HUES6 (cell line): Measurements from ENCODE around the gene ZBTB16.

Source experiments
- H3K27ac ChIP-seq: 2 replicates; pipeline ENCODE4 v1.7.0; 2013; ENCODE audit warnings: low read depth, mild to moderate bottlenecking, low read length, inconsistent platforms
- H3K27me3 ChIP-seq: 2 replicates; pipeline ENCODE4 v1.6.1; 2013; ENCODE audit warnings: low read length; ENCODE audit not compliant: control insufficient read depth, insufficient read depth
- H3K36me3 ChIP-seq: 2 replicates; pipeline ENCODE4 v1.6.1; 2013; ENCODE audit warnings: low read length; ENCODE audit not compliant: control insufficient read depth, insufficient read depth
- H3K4me1 ChIP-seq: 2 replicates; pipeline ENCODE4 v1.6.1; 2013; ENCODE audit warnings: low read length; ENCODE audit not compliant: control insufficient read depth, insufficient read depth
- H3K4me3 ChIP-seq: 2 replicates; pipeline ENCODE4 v1.5.1; 2013; ENCODE audit warnings: low read depth, low read length
- H3K9ac ChIP-seq: one replicate; pipeline ENCODE4 v1.6.1; 2013; ENCODE audit warnings: mild to moderate bottlenecking, low read length
- H3K9me3 ChIP-seq: 2 replicates; pipeline ENCODE4 v1.6.1; 2013; ENCODE audit warnings: low read depth, low read length; ENCODE audit not compliant: control insufficient read depth, insufficient read depth

The ZBTB16 gene

GRCh38 chr11:114196997-114197703, 137.6 kb downstream of the ZBTB16 start:
- Histone ChIP-seq H3K36me3 (no peaks in the 10 kb centered on the region), H3K4me3 (no peak overlapping the region), H3K9me3 (peaks cover under 1% of the 10 kb centered on the region), H3K9ac (no peak overlapping the region), H3K27ac (no peak overlapping the region), H3K4me1 (peaks cover 8% of the 10 kb centered on the region), H3K27me3 (no peaks in the 10 kb centered on the region)

GRCh38 chr11:114197799-114198500, 138.4 kb downstream of the ZBTB16 start:
- peaks cover 6% of the 10 kb centered on the region for H3K4me1 ChIP-seq
- no peak overlapping the region for H3K27ac ChIP-seq
- no peak overlapping the region for H3K9ac ChIP-seq
- no peaks in the 10 kb centered on the region for H3K36me3 ChIP-seq
- H3K4me3 ChIP-seq, result no peak overlapping the region
- no peaks in the 10 kb centered on the region for H3K27me3 ChIP-seq
- H3K9me3 ChIP-seq, result no peaks in the 10 kb centered on the region

GRCh38 chr11:114199051-114199450, 139.5 kb downstream of the ZBTB16 start:
- Histone ChIP-seq H3K9me3 (no peaks in the 10 kb centered on the region), H3K9ac (no peak overlapping the region), H3K36me3 (no peaks in the 10 kb centered on the region), H3K4me3 (no peak overlapping the region), H3K27ac (no peak overlapping the region), H3K4me1 (peaks cover 6% of the 10 kb centered on the region), H3K27me3 (no peaks in the 10 kb centered on the region)

GRCh38 chr11:114200351-114201133, 141.0 kb downstream of the ZBTB16 start:
- no peak overlapping the region for H3K27ac ChIP-seq

GRCh38 chr11:114201219-114201618, 141.7 kb downstream of the ZBTB16 start:
- Histone ChIP-seq H3K4me1 (no peaks in the 10 kb centered on the region), H3K27me3 (no peaks in the 10 kb centered on the region), H3K27ac (no peak overlapping the region), H3K4me3 (no peak overlapping the region), H3K9ac (no peak overlapping the region), H3K9me3 (no peaks in the 10 kb centered on the region), H3K36me3 (no peaks in the 10 kb centered on the region)

More at GRCh38 chr11:114200351-114201133, 141.0 kb downstream of the ZBTB16 start:
- Histone ChIP-seq H3K9ac (no peak overlapping the region), H3K4me1 (peaks cover under 1% of the 10 kb centered on the region; the same call in 1 of the 2 replicates), H3K27me3 (no peaks in the 10 kb centered on the region), H3K4me3 (no peak overlapping the region), H3K9me3 (no peaks in the 10 kb centered on the region), H3K36me3 (no peaks in the 10 kb centered on the region)

GRCh38 chr11:114202011-114202609, 142.6 kb downstream of the ZBTB16 start:
- Histone ChIP-seq H3K9ac (no peak overlapping the region), H3K4me1 (no peaks in the 10 kb centered on the region), H3K4me3 (no peak overlapping the region), H3K27me3 (no peaks in the 10 kb centered on the region), H3K36me3 (no peaks in the 10 kb centered on the region), H3K9me3 (no peaks in the 10 kb centered on the region), H3K27ac (no peak overlapping the region)

- H3K36me3 ChIP-seq, result no peaks in the 10 kb centered on the region
- no peak overlapping the region for H3K4me3 ChIP-seq
- H3K9me3 ChIP-seq, result no peaks in the 10 kb centered on the region
- H3K9ac ChIP-seq, result no peak overlapping the region
- peaks cover 10% of the 10 kb centered on the region for H3K4me1 ChIP-seq
- H3K27me3 ChIP-seq, result no peaks in the 10 kb centered on the region
- H3K27ac ChIP-seq, result no peak overlapping the region
These were observed 147.6 kb downstream of the ZBTB16 start for GRCh38 chr11:114207096-114207495.

- Histone ChIP-seq H3K27ac (no peak overlapping the region), H3K4me1 (peaks cover 23% of the 10 kb centered on the region), H3K27me3 (no peaks in the 10 kb centered on the region), H3K9ac (no peak overlapping the region), H3K9me3 (no peaks in the 10 kb centered on the region), H3K36me3 (no peaks in the 10 kb centered on the region), H3K4me3 (no peak overlapping the region)
These were observed 148.9 kb downstream of the ZBTB16 start for GRCh38 chr11:114208377-114208776.

- no peaks in the 10 kb centered on the region for H3K9me3 ChIP-seq
- no peaks in the 10 kb centered on the region for H3K27me3 ChIP-seq
- H3K27ac ChIP-seq, result no peak overlapping the region
- no peak overlapping the region for H3K9ac ChIP-seq
- H3K4me1 ChIP-seq, result peaks cover 26% of the 10 kb centered on the region
- no peak overlapping the region for H3K4me3 ChIP-seq
- H3K36me3 ChIP-seq, result no peaks in the 10 kb centered on the region
These were observed 149.8 kb downstream of the ZBTB16 start for GRCh38 chr11:114209343-114209742.

- Histone ChIP-seq H3K27ac (no peak overlapping the region), H3K9ac (no peak overlapping the region)
These were observed 150.4 kb downstream of the ZBTB16 start for GRCh38 chr11:114209904-114210303.

More at GRCh38 chr11:114209904-114210303, 150.4 kb downstream of the ZBTB16 start:
- Histone ChIP-seq H3K36me3 (no peaks in the 10 kb centered on the region), H3K4me3 (no peak overlapping the region), H3K27me3 (no peaks in the 10 kb centered on the region), H3K9me3 (no peaks in the 10 kb centered on the region), H3K4me1 (peaks cover 26% of the 10 kb centered on the region)
